Measurements from ENCODE around the gene ARMC8.
A peak's percentile ranks its signal among the peaks of the same experiment; 100 is the strongest.

ARMC8 gene

GRCh38 chr3:138173769-138174420, 13.2 kb upstream of the ARMC8 start:
- Histone ChIP-seq H3K27me3 (no peaks in the 10 kb centered on the region), H4K20me1 (peaks cover 4% of the 10 kb centered on the region; the same call in 1 of the 2 replicates), H3K4me2 (peak overlapping the region; percentile 94), H3K9me3 (no peaks in the 10 kb centered on the region), H3K4me3 (peak overlapping the region; percentile 75), H3K36me3 (peaks cover 30% of the 10 kb centered on the region), H3K9ac (peak overlapping the region; percentile 88), H3K27ac (peak overlapping the region; percentile 83), H3K4me1 (peaks cover 29% of the 10 kb centered on the region)
- no peak for TF ChIP-seq Cebpa-rat (IDR thresholded peaks at IDR 0.05)

GRCh38 chr3:138174421-138175131, 12.5 kb upstream of the ARMC8 start, which contains the start of gene DBR1:
Gene DBR1 (minus strand): TSS chr3:138174921. CDS start chr3:138174795, 126 bp downstream.
- H3K27ac ChIP-seq, result peak within 1 kb of the TSS; percentile 83

GRCh38 chr3:138180375-138181029, 6.6 kb upstream of the ARMC8 start:
- TF ChIP-seq Cebpa-rat (IDR thresholded peaks at IDR 0.05), result no peak
- no peaks in the 10 kb centered on the region for H4K20me1 ChIP-seq
- H3K27ac ChIP-seq, result no peak overlapping the region
- H3K36me3 ChIP-seq, result no peaks in the 10 kb centered on the region
- no peak overlapping the region for H3K4me2 ChIP-seq
- no peaks in the 10 kb centered on the region for H3K9me3 ChIP-seq
- H3K4me1 ChIP-seq, result 0 out of 2 replicates have a peak, but pooled peaks cover 2% of the 10 kb centered on the region
- no peak overlapping the region for H3K9ac ChIP-seq
- H3K4me3 ChIP-seq, result no peak overlapping the region
- no peaks in the 10 kb centered on the region for H3K27me3 ChIP-seq

More at GRCh38 chr3:138174421-138175131, 12.5 kb upstream of the ARMC8 start, which contains the start of gene DBR1:
- H3K27me3 ChIP-seq, result no peaks in the 10 kb centered on the region
- no peak for TF ChIP-seq Cebpa-rat (IDR thresholded peaks at IDR 0.05)
- peak within 1 kb of the TSS; percentile 94 for H3K4me2 ChIP-seq
- peaks cover 29% of the 10 kb centered on the region for H3K4me1 ChIP-seq
- H4K20me1 ChIP-seq, result peaks cover 4% of the 10 kb centered on the region; the same call in 1 of the 2 replicates
- H3K9ac ChIP-seq, result peak within 1 kb of the TSS; percentile 88
- H3K36me3 ChIP-seq, result peaks cover 24% of the 10 kb centered on the region
- H3K4me3 ChIP-seq, result peak within 1 kb of the TSS; percentile 75
- H3K9me3 ChIP-seq, result no peaks in the 10 kb centered on the region

- Histone ChIP-seq H4K20me1 (peaks cover 24% of the 10 kb centered on the region), H3K27me3 (no peaks in the 10 kb centered on the region), H3K4me3 (no peak overlapping the region), H3K36me3 (peaks cover 8% of the 10 kb centered on the region), H3K4me1 (peaks cover 22% of the 10 kb centered on the region), H3K27ac (no peak overlapping the region), H3K9me3 (no peaks in the 10 kb centered on the region), H3K9ac (no peak overlapping the region), H3K4me2 (no peak overlapping the region)
- TF ChIP-seq Cebpa-rat (IDR thresholded peaks at IDR 0.05), result no peak
Measured at GRCh38 chr3:138184994-138185393, 2.1 kb upstream of the ARMC8 start.

GRCh38 chr3:138186221-138186620, 880 bp upstream of the ARMC8 start:
- H3K27ac ChIP-seq, result no peak overlapping the region
- peaks cover 19% of the 10 kb centered on the region for H3K36me3 ChIP-seq
- no peak overlapping the region for H3K9ac ChIP-seq
- H3K9me3 ChIP-seq, result no peaks in the 10 kb centered on the region
- peak overlapping the region; percentile 96 for H3K4me2 ChIP-seq
- peaks cover 22% of the 10 kb centered on the region for H3K4me1 ChIP-seq
- H4K20me1 ChIP-seq, result peaks cover 36% of the 10 kb centered on the region
- no peak for TF ChIP-seq Cebpa-rat (IDR thresholded peaks at IDR 0.05)
- H3K27me3 ChIP-seq, result no peaks in the 10 kb centered on the region
- peak overlapping the region; percentile 94; the same call in 1 of the 2 replicates for H3K4me3 ChIP-seq

- peaks cover 26% of the 10 kb centered on the region for H3K36me3 ChIP-seq
- peak overlapping the region; percentile 96 for H3K4me2 ChIP-seq
- H3K4me1 ChIP-seq, result peaks cover 22% of the 10 kb centered on the region
- peaks cover 42% of the 10 kb centered on the region for H4K20me1 ChIP-seq
- H3K9ac ChIP-seq, result peak overlapping the region; percentile 98
- no peaks in the 10 kb centered on the region for H3K9me3 ChIP-seq
- H3K27me3 ChIP-seq, result no peaks in the 10 kb centered on the region
- H3K27ac ChIP-seq, result peak overlapping the region; percentile 99
- TF ChIP-seq Cebpa-rat (IDR thresholded peaks at IDR 0.05), result no peak
- H3K4me3 ChIP-seq, result peak overlapping the region; percentile 94
Measured at GRCh38 chr3:138186803-138187295, 252 bp upstream of the ARMC8 start.

GRCh38 chr3:138188013-138188730, 1.1 kb downstream of the ARMC8 start:
- H4K20me1 ChIP-seq, result peaks cover 56% of the 10 kb centered on the region
- H3K4me2 ChIP-seq, result peak overlapping the region; percentile 96
- H3K4me1 ChIP-seq, result peaks cover 22% of the 10 kb centered on the region
- H3K9me3 ChIP-seq, result no peaks in the 10 kb centered on the region
- H3K27ac ChIP-seq, result peak overlapping the region; percentile 99
- TF ChIP-seq Cebpa-rat (IDR thresholded peaks at IDR 0.05), result no peak
- H3K4me3 ChIP-seq, result peak overlapping the region; percentile 94
- H3K9ac ChIP-seq, result peak overlapping the region; percentile 98
- H3K36me3 ChIP-seq, result peaks cover 38% of the 10 kb centered on the region
- H3K27me3 ChIP-seq, result no peaks in the 10 kb centered on the region

GRCh38 chr3:138195481-138195880, 8.4 kb downstream of the ARMC8 start:
- Histone ChIP-seq H3K9ac (no peak overlapping the region), H3K27ac (no peak overlapping the region), H3K27me3 (no peaks in the 10 kb centered on the region), H3K4me2 (no peak overlapping the region), H4K20me1 (peaks cover 100% of the 10 kb centered on the region), H3K36me3 (peaks cover 49% of the 10 kb centered on the region), H3K4me3 (no peak overlapping the region), H3K4me1 (peaks cover 13% of the 10 kb centered on the region; the same call in 1 of the 2 replicates), H3K9me3 (no peaks in the 10 kb centered on the region)
- TF ChIP-seq Cebpa-rat (IDR thresholded peaks at IDR 0.05), result no peak

- H4K20me1 ChIP-seq, result peaks cover 100% of the 10 kb centered on the region
- TF ChIP-seq Cebpa-rat (IDR thresholded peaks at IDR 0.05), result no peak
Measured at GRCh38 chr3:138196023-138196422, 8.9 kb downstream of the ARMC8 start.

More at GRCh38 chr3:138196023-138196422, 8.9 kb downstream of the ARMC8 start:
- Histone ChIP-seq H3K27ac (no peak overlapping the region), H3K9me3 (no peaks in the 10 kb centered on the region), H3K27me3 (no peaks in the 10 kb centered on the region), H3K4me3 (no peak overlapping the region), H3K36me3 (peaks cover 43% of the 10 kb centered on the region), H3K4me1 (peaks cover 13% of the 10 kb centered on the region; the same call in 1 of the 2 replicates), H3K4me2 (no peak overlapping the region), H3K9ac (no peak overlapping the region)

Data from BLaER1 (cell line).